H1 (cell line): Measurements from ENCODE around the gene DXO.
"Not testable (repeated sequence)": the region's sequence is repeated elsewhere in the genome, so short reads cannot be mapped to it uniquely, and the experiment has no call there.

ENCODE experiments used
- HDAC6 ChIP-seq: IDR thresholded peaks from one replicate; pipeline ENCODE4 v1.7.1; 2012; ENCODE audit warnings: low read depth, mild to moderate bottlenecking, inconsistent platforms, low read length, moderate library complexity
- TF ChIP-seq, protein P1 (sequence below): IDR thresholded peaks from 2 replicates; pipeline ENCODE4 v1.6.1; 2012; ENCODE audit warnings: inconsistent platforms

DNA sequence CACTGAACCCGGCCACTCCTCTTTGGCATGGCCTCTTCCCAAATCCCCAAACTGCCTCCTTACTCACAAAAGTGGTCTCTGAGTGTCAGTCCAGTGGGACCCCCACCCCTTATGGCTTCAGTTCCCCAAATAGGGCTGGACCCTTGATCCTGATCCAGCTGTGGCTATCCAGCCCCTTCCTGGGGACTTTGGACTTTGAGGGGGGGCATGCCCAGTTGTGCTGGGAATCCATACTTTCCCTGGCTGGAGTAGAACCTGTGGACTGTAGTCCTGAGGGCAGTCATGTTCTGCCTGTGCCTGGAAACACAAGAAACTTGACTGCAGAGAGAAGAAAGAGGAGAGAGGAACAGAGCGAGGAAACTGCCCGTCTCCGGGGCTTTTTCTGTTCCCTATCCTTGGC lies 32.5 kb upstream of the DXO start:
- TF ChIP-seq, protein P1, sequence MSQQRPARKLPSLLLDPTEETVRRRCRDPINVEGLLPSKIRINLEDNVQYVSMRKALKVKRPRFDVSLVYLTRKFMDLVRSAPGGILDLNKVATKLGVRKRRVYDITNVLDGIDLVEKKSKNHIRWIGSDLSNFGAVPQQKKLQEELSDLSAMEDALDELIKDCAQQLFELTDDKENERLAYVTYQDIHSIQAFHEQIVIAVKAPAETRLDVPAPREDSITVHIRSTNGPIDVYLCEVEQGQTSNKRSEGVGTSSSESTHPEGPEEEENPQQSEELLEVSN: not testable (repeated sequence)
- TF ChIP-seq HDAC6: not testable (repeated sequence)
